GM19035 (cell line): ENCODE results near the gene RPL13.
"Not testable (repeated sequence)": the region's sequence is repeated elsewhere in the genome, so short reads cannot be mapped to it uniquely, and the experiment has no call there.

Experiments
- ATAC-seq: cut with Tn5 transposase; IDR thresholded peaks from one replicate; pipeline ENCODE4 v1.9.1; 2021; ENCODE audit not compliant: unreplicated experiment

RPL13 gene

GRCh38 chr16:89562939-89563338, 2.5 kb downstream of the RPL13 start:
- ATAC-seq: no peak

DNA sequence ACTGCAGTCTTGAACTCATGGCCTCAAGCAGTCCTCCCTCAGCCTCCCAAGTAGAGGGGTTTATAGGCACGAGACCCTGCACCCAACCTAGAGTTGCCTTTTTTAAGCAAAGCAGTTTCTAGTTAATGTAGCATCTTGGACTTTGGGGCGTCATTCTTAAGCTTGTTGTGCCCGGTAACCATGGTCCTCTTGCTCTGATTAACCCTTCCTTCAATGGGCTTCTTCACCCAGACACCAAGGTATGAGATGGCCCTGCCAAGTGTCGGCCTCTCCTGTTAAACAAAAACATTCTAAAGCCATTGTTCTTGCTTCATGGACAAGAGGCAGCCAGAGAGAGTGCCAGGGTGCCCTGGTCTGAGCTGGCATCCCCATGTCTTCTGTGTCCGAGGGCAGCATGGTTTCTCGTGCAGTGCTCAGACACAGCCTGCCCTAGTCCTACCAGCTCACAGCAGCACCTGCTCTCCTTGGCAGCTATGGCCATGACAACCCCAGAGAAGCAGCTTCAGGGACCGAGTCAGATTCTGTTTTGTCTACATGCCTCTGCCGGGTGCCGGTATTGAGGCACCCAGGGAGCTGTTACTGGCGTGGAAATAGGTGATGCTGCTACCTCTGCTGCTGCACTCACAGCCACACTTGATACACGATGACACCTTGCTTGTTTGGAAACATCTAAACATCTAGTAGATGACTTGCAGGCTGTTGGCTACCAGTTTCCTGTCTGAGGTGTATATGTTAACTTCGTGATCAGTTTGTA, 3.3 kb downstream of the RPL13 start:
- ATAC-seq: no peak

GRCh38 chr16:89564476-89565255, 4.2 kb downstream of the RPL13 start:
- no peak for ATAC-seq

GRCh38 chr16:89565256-89565505, 4.7 kb downstream of the RPL13 start:
- ATAC-seq: no peak

DNA sequence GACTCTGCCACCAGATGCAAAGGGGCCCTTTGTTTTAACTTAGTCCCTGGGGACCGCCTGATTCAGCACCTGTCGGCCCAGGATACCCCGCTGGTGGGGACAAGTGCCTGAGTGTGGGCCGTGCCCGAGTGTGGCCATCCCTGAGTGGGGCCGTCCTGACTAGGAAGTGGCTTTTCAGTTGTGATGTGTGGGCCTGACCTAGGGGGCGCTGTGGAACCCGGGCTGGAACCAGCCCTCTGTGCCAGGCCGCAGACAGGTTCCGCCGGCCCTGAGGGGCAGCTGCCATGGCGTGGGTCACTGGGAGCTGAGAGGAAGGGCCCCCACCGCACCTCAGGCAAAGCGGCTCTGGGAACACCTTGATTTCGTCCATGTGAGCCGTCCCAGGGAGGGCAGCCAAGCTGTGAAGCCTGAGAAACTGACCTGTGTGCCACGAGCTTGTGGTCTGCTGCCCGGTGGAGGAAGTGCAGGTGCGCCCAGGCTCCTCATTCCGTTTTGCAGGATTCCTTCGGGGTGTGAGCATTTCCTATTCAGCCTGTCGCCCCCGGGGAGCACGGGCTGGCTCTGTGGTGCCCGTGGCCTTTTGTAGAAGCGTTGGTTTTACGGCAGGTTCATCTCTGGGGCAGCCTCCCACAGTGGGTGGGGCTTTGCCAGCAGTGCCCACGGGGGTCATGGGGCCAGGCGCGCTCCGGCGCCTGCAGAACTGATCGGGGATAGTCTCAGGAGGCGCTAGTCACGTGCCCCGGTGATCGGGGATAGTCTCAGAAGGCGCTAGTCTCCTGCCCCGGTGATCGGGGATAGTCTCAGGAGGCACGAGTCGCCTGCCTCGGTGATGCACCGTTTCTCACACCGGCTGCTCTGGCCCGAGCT, 5.3 kb downstream of the RPL13 start:
- no peak for ATAC-seq

- ATAC-seq: no peak
Measured at GRCh38 chr16:89567656-89568594, 7.4 kb downstream of the RPL13 start.

DNA sequence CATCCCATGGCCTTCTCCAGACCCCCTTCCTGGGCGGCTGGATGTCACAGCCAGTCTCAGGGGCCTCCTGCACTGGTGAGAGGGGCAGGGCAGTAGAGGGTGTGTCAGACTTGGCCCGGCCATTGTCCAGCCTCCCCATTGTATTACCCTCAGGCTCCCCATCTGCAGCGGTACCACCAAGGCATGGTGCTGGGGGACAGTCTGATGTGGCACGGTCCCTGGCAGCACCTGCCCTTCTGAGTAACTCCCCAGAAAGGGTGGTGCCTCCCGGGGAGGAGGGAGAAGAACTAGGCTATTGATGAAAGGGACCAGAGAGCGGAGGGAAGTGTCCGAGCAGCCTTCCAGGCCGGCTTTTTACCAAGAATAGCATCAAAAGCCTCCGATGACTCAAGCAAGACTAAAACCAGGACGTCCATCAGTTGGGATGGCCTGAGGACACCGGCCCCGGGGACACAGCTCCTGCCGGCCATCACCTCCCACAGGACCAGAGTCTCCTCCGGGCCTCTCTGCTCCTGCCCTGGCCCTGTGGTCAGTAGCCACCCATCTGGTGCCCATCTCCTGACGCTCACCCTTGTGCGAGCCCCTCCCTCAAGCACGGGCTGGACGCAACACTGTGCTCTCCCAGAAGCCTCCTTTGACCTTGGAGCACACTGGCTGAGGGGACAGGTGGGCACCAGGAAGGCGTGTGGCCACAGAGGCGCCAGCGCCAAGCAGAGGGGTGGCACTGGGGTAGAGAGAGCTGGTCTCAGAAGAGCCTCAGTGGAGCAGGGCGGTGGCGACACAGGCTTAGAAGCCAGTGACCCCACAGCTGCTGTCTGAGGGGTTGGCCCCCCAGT, 9.2 kb downstream of the RPL13 start:
- no peak for ATAC-seq

DNA sequence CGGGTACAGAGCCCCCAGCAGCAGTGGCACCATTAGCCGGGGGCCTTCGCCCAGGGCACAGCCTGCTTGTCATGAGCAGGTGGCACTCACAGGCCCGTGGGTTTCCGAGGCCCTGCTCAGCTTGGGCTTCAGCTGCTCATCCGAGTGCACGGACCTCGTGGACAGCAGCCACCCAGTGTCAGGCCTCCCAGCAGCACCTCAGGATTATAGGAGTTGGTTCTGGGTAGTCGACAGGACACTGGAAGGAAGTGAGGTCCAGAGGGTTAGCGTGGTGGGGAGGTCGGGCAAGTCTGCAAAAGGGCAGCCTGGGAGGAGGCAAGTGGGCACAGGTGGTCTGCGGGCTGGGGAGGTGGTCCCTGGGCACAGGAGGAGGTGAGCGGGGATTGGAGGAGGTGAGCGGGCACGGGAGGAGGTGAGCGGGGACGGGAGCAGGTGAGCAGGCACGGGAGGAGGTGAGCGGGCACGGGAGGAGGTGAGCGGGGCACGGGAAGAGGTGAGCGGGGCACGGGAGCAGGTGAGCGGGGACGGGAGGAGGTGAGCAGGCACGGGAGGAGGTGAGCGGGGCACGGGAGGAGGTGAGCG, 10.0 kb downstream of the RPL13 start:
- ATAC-seq: no peak

GRCh38 chr16:89570983-89571598, 10.6 kb downstream of the RPL13 start:
- not testable (repeated sequence) for ATAC-seq

DNA sequence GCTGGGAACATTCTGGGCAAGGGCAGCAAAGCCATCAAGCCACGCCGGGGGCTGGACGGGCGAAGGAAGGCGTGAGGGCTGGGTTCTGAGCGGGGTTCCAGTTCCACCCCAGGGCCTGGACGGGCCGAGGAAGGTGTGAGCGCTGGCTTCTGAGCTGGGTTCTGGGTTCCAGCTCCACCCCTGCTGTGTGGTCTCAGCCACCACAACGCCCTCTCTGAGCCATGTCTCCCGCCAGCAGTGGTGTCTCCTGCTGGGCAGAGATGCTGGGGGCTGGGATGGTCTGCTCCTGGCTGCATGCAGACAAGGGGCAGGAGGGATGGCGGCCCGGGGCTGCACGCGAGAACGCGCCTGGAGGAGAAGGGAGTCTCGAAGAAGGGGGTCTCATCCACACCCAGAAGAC, 11.2 kb downstream of the RPL13 start:
- no peak for ATAC-seq

GRCh38 chr16:89572073-89572484, 11.6 kb downstream of the RPL13 start:
- ATAC-seq: no peak

GRCh38 chr16:89572485-89573205, 12.2 kb downstream of the RPL13 start:
- no peak for ATAC-seq

DNA sequence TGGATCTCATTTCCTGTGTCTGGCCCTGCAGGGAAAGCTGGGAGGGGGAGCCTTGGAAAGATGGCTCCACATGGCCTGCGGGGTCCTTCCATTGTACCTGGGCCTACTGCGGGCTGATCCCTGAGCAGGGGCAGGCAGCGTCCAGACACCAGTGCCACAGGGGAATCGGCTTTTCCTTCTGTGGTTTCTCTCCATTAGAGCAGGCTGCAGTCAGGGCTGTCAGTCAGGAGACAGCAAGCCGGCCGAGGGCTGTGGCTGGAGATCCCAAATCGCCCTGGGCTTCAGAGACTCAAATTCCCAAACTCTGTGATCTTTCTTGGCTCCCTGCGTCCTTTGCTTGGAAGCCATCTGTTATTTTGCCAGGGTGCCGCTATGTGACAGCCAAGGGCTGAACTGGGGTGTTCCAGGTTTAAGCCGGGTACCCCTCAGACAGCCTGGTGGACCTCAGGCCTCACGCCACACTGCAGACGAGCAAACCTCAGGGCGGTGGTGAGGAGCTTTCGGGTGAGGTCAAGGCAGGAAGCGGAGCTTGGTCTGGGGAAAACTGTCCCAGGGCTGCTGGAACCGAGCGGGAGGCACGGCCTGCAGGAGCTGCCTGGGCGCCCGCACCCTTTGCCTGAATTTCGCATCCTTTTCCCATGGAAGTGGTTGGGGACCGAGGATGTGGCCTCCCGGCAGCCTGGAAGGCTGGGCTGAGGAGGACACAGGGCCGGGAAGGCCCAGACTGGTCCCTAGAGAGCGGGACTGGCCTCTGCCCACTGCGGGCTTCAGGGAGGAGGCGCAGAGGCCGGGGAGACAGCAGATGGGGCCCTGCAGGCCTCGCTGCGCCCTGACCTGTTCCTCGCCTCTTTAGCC, 13.6 kb downstream of the RPL13 start:
- ATAC-seq: no peak

DNA sequence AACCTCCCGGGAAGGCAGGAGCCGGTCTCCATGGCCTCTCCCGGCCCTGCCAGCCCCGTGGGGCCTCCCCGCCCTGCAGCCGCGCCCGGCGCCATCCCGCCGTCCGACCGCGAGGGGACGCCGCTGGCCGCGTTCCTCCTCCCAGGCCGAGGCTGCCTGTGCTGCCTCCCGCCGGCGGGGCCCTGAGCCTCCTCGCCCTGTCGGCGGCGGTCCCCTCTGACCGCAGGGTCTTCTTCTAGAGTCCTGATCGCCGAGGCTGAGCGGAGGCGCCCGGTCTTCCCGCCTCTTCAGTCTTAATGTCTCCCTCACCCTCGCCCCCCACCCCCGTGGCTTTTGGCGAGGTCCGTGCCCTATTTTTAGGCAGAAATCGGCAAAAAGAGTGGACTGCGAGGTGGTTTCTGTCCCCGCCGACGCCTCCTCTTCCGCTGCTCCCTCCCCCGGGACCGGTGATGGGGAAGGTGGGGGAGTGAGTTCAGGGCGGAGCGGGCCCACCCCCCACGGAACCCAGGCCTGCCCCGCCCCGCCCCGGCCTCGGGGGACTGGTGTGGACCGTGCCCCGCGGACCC, 14.3 kb downstream of the RPL13 start:
- ATAC-seq: no peak

DNA sequence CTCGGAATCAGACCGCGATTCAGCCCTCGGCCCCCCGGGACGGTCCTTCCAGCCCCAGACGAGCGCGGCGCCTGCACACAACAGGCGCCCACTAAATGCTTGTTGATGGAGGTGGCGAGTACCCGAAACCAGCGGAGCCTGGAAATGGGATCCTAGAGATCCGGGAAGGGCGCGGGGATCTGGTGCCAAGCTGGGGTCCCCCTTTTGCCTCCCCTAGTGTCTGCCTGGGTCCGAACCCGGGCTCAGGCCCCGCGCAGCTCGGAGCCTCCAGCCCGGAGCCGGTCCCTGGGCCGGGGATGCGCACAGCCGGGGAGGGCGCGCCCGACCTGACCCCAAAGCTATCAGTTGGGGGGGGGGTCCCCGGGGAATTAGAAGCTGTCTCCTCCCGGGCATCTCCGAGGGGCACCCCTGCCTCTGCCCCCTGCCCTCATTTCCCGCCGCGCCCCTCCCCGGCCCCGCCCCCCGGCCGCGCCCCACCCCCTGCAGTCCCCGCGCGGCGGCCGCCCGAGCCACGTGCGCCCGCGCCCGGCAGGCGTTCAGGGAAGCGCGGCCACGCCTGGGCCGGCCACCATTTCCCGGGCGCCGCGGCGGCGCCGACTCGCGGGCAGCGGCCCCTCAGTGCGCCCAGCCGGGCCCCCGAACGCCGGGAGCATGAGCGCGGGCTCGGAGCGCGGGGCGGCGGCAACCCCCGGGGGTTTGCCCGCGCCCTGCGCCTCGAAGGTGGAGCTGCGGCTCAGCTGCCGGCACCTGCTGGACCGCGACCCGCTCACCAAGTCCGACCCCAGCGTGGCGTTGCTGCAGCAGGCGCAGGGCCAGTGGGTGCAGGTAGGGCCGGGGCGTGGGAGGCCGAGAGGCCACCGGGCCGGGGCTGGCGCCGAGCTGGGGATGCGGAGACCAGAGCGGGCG, 15.0 kb downstream of the RPL13 start, which contains the start of gene CPNE7:
Gene CPNE7 (plus strand): TSS at position 512 of the 906 bp plus-strand sequence. CDS start 140 bp downstream, at position 652.
- no peak for ATAC-seq
